NB4 (cell line): ENCODE measurements around the gene MYO9B.

Experiments
- POLR2A ChIP-seq: IDR thresholded peaks from 2 replicates; pipeline ENCODE4 v1.6.1; 2011; ENCODE audit warnings: mild to moderate bottlenecking; ENCODE audit not compliant: insufficient read length; ENCODE audit errors: extremely low read depth
- TF ChIP-seq, protein P1 (sequence below): IDR thresholded peaks from one replicate; pipeline ENCODE4 v1.5.1; 2012; ENCODE audit warnings: low read depth, low read length
- TF ChIP-seq, protein P2 (sequence below): IDR thresholded peaks from 2 replicates; pipeline ENCODE4 v1.6.1; 2011; ENCODE audit warnings: low read depth, low read length

DNA sequence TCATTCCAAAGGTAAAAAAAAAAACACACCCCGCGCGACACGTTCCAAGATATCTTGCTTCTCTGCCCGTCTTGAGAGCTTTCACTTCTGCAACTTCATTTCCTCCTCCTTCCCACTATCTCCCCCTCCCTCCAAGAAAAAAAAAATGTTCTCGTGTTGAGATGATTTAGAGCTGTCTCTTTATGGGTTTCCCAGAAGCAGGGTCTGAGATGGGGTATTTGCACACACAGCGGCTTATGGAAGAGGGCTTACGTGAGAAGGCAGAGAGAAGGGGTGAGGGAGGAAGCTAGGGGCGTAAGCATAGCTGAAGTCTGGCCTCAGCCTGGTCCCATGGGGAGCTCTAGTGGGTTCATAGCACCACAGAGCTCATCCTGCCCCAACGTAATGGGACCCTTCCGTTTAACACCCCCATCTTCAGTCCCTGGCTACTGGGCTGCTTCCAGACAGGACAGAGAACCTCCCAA lies 108.3 kb downstream of the MYO9B start:
- TF ChIP-seq POLR2A, result no peak
- TF ChIP-seq, protein P1, sequence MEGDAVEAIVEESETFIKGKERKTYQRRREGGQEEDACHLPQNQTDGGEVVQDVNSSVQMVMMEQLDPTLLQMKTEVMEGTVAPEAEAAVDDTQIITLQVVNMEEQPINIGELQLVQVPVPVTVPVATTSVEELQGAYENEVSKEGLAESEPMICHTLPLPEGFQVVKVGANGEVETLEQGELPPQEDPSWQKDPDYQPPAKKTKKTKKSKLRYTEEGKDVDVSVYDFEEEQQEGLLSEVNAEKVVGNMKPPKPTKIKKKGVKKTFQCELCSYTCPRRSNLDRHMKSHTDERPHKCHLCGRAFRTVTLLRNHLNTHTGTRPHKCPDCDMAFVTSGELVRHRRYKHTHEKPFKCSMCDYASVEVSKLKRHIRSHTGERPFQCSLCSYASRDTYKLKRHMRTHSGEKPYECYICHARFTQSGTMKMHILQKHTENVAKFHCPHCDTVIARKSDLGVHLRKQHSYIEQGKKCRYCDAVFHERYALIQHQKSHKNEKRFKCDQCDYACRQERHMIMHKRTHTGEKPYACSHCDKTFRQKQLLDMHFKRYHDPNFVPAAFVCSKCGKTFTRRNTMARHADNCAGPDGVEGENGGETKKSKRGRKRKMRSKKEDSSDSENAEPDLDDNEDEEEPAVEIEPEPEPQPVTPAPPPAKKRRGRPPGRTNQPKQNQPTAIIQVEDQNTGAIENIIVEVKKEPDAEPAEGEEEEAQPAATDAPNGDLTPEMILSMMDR, result no peak
- TF ChIP-seq, protein P2, sequence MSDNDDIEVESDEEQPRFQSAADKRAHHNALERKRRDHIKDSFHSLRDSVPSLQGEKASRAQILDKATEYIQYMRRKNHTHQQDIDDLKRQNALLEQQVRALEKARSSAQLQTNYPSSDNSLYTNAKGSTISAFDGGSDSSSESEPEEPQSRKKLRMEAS, result no peak
